GM12878 (cell line): ENCODE measurements around the gene RNF220.

Source experiments
- CHD1 ChIP-seq: IDR thresholded peaks from 2 replicates; pipeline ENCODE4 v1.6.1; 2012; ENCODE audit warnings: low read depth, low read length, improper control_type of control experiment
- TF ChIP-seq, protein P1 (sequence below), 3 experiments: IDR thresholded peaks in 2 of 3; conservative IDR thresholded peaks in 1 of 3; 2 replicates each; pipeline ENCODE4 v1.5.1; 2011; ENCODE audit warnings: low read depth in 3 of 3, low read length in 3 of 3, mild to moderate bottlenecking in 3 of 3, control low read depth in 2 of 3, moderate library complexity in 2 of 3, inconsistent platforms in 1 of 3, mixed read lengths in 1 of 3; ENCODE audit not compliant: control insufficient read depth in 2 of 3, insufficient read depth in 1 of 3; ENCODE audit errors: extremely low read depth in 1 of 3
- TF ChIP-seq, protein P2 (sequence below): fragments of 450-650 bp; IDR thresholded peaks from 2 replicates; pipeline ENCODE4 v1.6.1; 2017; ENCODE audit warnings: mild to moderate bottlenecking, moderate library complexity

- TF ChIP-seq, protein P1, sequence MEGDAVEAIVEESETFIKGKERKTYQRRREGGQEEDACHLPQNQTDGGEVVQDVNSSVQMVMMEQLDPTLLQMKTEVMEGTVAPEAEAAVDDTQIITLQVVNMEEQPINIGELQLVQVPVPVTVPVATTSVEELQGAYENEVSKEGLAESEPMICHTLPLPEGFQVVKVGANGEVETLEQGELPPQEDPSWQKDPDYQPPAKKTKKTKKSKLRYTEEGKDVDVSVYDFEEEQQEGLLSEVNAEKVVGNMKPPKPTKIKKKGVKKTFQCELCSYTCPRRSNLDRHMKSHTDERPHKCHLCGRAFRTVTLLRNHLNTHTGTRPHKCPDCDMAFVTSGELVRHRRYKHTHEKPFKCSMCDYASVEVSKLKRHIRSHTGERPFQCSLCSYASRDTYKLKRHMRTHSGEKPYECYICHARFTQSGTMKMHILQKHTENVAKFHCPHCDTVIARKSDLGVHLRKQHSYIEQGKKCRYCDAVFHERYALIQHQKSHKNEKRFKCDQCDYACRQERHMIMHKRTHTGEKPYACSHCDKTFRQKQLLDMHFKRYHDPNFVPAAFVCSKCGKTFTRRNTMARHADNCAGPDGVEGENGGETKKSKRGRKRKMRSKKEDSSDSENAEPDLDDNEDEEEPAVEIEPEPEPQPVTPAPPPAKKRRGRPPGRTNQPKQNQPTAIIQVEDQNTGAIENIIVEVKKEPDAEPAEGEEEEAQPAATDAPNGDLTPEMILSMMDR (IDR thresholded peaks at IDR 0.05 in 2 of 3, conservative IDR thresholded peaks at IDR 0.05 in 1 of 3; ENCODE audit: control insufficient read depth in 2 of 3, extremely low read depth in 1 of 3, insufficient read depth in 1 of 3, low read depth in 3 of 3, low read length in 3 of 3) = no peak
- TF ChIP-seq, protein P2, sequence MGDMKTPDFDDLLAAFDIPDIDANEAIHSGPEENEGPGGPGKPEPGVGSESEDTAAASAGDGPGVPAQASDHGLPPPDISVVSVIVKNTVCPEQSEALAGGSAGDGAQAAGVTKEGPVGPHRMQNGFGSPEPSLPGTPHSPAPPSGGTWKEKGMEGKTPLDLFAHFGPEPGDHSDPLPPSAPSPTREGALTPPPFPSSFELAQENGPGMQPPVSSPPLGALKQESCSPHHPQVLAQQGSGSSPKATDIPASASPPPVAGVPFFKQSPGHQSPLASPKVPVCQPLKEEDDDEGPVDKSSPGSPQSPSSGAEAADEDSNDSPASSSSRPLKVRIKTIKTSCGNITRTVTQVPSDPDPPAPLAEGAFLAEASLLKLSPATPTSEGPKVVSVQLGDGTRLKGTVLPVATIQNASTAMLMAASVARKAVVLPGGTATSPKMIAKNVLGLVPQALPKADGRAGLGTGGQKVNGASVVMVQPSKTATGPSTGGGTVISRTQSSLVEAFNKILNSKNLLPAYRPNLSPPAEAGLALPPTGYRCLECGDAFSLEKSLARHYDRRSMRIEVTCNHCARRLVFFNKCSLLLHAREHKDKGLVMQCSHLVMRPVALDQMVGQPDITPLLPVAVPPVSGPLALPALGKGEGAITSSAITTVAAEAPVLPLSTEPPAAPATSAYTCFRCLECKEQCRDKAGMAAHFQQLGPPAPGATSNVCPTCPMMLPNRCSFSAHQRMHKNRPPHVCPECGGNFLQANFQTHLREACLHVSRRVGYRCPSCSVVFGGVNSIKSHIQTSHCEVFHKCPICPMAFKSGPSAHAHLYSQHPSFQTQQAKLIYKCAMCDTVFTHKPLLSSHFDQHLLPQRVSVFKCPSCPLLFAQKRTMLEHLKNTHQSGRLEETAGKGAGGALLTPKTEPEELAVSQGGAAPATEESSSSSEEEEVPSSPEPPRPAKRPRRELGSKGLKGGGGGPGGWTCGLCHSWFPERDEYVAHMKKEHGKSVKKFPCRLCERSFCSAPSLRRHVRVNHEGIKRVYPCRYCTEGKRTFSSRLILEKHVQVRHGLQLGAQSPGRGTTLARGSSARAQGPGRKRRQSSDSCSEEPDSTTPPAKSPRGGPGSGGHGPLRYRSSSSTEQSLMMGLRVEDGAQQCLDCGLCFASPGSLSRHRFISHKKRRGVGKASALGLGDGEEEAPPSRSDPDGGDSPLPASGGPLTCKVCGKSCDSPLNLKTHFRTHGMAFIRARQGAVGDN = no peak
- TF ChIP-seq CHD1 = no peak
Measured at GRCh38 chr1:44635439-44635838, 230.4 kb downstream of the RNF220 start.
